ENCODE measurements around the gene CLEC2B. TPM values are rescaled to one million over a fixed set of nuclear protein-coding genes. Genes with fewer than 3 reads are reported as not detected.

Gene CLEC2B
- total RNA-seq, result under 0.01 TPM in 1 of 2 replicates, not detected in the other

DNA sequence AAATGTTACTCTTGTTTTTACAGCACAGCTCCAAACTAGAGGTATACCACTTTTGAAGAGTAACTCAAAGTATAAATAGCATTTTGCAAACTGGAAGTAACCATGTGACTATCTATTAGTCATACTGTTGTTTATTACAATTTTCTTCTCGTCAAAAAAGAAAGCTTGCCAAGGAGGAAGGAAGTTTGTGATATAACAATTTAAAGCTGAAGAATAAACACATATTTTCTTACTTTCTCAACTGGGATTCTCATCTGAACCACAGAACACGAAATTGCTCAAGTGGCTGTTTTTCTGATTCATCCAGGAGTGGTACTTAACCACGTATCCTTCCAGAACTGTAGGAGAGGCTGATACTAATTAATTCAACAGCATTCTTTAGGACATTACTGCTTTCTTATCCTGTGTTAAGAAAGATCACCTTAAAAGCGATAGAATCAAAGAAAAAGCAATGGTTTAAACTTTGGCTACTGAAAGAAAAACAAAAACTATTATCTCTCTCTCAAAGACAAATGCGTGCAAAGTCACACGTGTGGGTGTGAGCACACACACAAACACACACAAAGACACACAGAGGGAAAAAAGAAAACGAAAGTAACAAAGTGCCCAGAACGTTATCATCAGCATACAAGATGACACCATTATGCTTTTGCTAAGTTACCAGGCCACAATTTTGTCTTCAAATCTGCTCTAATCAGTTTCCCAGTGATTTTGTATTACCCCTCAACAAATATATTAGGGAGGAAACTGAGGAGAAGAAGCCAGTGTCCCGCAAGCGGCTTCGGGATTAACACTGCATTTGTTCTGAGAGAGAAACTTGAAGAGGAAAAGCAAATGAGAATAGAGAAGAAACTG lies at the start of gene CLEC2B:
Gene CLEC2B (minus strand): TSS at position 48 of the 855 bp plus-strand sequence.

DNA sequence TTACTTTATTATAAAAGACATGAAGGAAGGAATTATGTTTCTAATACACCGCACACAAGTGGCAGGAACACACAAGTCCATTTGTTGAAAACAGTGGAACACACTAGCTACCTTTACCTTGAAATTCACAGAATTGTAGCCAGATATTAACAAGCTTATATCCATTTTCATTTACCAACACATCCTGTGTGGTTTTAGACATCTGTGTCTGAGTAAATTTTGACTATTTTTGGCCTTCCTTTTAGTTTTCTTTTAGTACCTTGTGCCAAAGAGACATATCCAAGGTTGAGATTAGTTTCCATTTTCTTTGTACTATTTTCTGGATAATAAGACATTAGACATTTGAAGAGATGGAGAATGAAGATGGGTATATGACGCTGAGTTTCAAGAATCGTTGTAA lies 12.1 kb upstream of the CLEC2B start, which contains the start of gene KLRF2:
Gene KLRF2 (plus strand): TSS at position 244 of the 400 bp plus-strand sequence. CDS start 107 bp downstream, at position 351.

DNA sequence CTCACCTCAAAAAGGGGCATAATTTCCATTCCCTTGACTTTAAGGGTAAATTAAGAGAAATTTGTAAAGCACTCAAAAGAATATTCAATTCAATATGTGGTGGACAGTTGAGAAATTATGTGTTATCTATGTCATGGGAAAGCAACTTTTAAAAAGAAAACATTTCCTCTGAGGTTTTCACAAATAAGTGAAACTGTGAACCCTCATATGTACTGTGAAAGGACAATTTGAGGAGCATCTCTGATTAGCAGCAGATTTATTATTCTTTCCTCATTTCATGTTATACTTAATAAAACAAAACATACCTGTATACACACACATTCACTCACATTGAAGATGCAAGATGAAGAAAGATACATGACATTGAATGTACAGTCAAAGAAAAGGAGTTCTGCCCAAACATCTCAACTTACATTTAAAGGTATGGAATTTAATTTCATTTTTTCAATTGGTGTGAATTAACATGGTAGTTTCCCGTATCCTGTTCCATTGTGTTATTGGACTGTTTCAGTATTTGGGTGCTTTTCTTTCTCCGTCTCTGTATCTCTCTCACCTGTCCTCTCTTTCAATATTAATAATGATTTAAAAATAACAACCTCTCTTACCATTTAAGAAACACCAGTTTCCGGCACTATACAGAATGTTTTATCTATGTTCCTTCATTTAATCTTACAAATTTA lies 41.8 kb downstream of the CLEC2B start, which contains the start of gene KLRF1:
Gene KLRF1 (plus strand): TSS at position 273 of the 680 bp plus-strand sequence. CDS start 64 bp downstream, at position 337.

Other genes with a start within 250 kb of the CLEC2B start
- gene CLEC2D, start 199.6 kb downstream of the CLEC2B start, total RNA-seq, result 4.2 and 5.9 TPM in 2 replicates
- not detected in 2 replicates for gene CLECL1, start 136.3 kb downstream of the CLEC2B start, total RNA-seq
- gene CD69, start 108.5 kb downstream of the CLEC2B start, total RNA-seq, result not detected in 2 replicates
- not detected in 2 replicates for gene KLRF1, start 41.9 kb downstream of the CLEC2B start, total RNA-seq
- gene KLRF2, start 12.1 kb upstream of the CLEC2B start, total RNA-seq, result not detected in 2 replicates
- gene CLEC2A, start 63.0 kb upstream of the CLEC2B start, total RNA-seq, result not detected in 2 replicates
- gene CLEC12A, start 102.1 kb upstream of the CLEC2B start, total RNA-seq, result not detected in 2 replicates
- gene CLEC1B, start 129.8 kb upstream of the CLEC2B start, total RNA-seq, result not detected in 2 replicates
- not detected in 2 replicates for gene CLEC12B, start 141.3 kb upstream of the CLEC2B start, total RNA-seq
- gene CLEC9A, start 161.3 kb upstream of the CLEC2B start, total RNA-seq, result 0.30 TPM in 1 of 2 replicates, not detected in the other
- gene CLEC1A, start 229.6 kb upstream of the CLEC2B start, total RNA-seq, result not detected in 2 replicates